Stimulated activated naive CD8-positive, alpha-beta T cell treated with anti-CD3 and anti-CD28 coated beads, Interleukin-15, amount 100 ng/mL, for 72 hours (primary cell): ENCODE measurements around the gene HOXB2.

Experiments used
- ATAC-seq: fragments of 150-1000 bp; cut with Tn5 transposase; 2 replicates; pipeline ENCODE4 v1.10.0; 2021; ENCODE audit warnings: mild to moderate bottlenecking, moderate library complexity
- DNase-seq, 2 donors: peaks; one replicate each; pipeline ENCODE4 v3.0.0; 2021 to 2022
- H3K27ac Mint-ChIP-seq, 2 donors: one replicate each; pipeline ENCODE4 v1.8.0; 2022; ENCODE audit warnings: mild to moderate bottlenecking in 2 of 2, mixed read lengths in 2 of 2, moderate library complexity in 2 of 2
- H3K27me3 Mint-ChIP-seq: one replicate; pipeline ENCODE4 v1.8.0; 2022; ENCODE audit warnings: mixed read lengths
- H3K4me1 Mint-ChIP-seq: one replicate; pipeline ENCODE4 v1.8.0; 2022; ENCODE audit warnings: mild to moderate bottlenecking, mixed read lengths
- H3K4me3 Mint-ChIP-seq, 2 donors: one replicate each; pipeline ENCODE4 v1.8.0; 2022; ENCODE audit warnings: mild to moderate bottlenecking in 2 of 2, mixed read lengths in 2 of 2, moderate library complexity in 1 of 2
- H3K9me3 Mint-ChIP-seq, 2 donors: one replicate each; pipeline ENCODE4 v1.8.0; 2022; ENCODE audit warnings: mixed read lengths in 2 of 2

The HOXB2 gene

GRCh38 chr17:48563867-48564187 lies 18.9 kb upstream of the HOXB2 start:
- Mint-ChIP-seq H3K4me1 (peaks cover 6% of the 10 kb centered on the region), H3K27me3 (peaks cover 30% of the 10 kb centered on the region), H3K4me3 (no peak overlapping the region), H3K9me3 (no peaks in the 10 kb centered on the region), H3K27ac (no peak overlapping the region)
- DNase-seq (no peak), ATAC-seq (no peak)

- peaks cover 2% of the 10 kb centered on the region for H3K4me1 Mint-ChIP-seq
- H3K27me3 Mint-ChIP-seq: peaks cover 34% of the 10 kb centered on the region
- H3K4me3 Mint-ChIP-seq: no peak overlapping the region
- H3K9me3 Mint-ChIP-seq: no peaks in the 10 kb centered on the region
- no peak overlapping the region for H3K27ac Mint-ChIP-seq
- DNase-seq (no peak), ATAC-seq (no peak)
Observed at GRCh38 chr17:48563385-48563838, 18.5 kb upstream of the HOXB2 start.

DNA sequence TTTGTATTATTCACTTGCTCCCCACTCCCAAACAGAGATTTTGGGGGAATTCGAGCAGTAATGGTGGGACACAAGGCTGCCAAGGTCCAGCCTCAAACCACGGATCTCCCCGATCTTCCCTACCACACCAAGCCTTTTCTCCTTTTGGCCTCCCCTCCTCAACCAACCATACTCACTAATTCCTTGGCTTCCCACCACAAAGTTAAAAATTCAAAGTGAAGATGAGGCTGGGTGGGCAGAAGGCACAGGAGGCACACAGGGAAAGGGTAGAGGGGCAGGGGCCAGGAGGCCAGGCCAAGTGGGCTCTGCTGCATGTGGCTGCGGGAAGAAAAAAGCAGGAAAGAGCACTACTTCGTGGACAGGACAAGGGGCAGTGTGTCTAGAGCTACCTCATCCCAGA lies 18.0 kb upstream of the HOXB2 start:
- ATAC-seq (no peak), DNase-seq (no peak)
- no peaks in the 10 kb centered on the region for H3K4me1 Mint-ChIP-seq
- H3K9me3 Mint-ChIP-seq: no peaks in the 10 kb centered on the region
- H3K27ac Mint-ChIP-seq: no peak overlapping the region
- H3K4me3 Mint-ChIP-seq: no peak overlapping the region
- H3K27me3 Mint-ChIP-seq: peaks cover 39% of the 10 kb centered on the region

DNA sequence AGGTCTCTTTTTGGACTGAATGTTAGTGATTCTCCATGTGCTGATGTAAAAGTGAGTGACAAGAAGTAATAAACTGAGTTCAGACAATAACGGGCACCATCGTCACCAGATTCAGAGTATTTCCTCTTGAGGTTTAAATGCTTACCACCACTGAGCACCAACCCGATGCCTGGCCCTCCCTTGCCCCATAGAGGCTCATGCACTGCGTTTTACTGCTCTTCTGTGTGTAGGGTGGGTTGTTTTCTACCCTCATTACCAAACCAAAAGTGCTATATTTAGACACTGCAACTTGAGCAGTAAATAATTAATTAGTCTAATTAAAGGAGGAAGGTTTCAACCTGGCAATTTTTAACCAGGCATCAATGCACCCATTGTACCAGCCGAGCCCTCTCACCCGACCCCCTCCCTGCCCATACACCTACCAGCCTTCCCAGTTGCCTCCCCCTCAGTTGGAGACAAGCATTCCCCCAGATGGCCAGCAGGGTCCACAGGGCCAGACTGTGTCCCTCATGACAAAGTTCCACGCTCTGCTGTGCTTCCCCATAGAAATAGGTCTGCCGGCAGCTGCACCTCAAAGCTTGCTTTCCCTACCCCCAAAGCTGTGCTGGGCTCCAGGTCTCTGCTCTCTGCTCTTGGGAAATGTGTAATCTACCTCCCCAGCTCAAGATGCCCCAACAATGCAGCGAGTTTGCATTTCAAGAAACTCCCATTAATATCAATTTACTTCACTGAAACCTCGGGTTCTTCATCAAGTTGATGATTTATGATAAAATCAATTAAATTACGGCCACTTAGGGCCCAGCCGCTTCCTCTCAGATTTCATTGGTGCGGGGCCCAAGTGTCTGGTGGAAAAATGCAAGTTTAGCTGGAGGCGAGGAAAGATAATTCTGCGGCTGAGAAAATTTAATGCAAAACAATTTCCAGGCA lies 17.2 kb upstream of the HOXB2 start:
- no peak for DNase-seq
- Mint-ChIP-seq H3K4me1 (no peaks in the 10 kb centered on the region), H3K9me3 (no peaks in the 10 kb centered on the region), H3K27me3 (peaks cover 43% of the 10 kb centered on the region), H3K27ac (no peak overlapping the region), H3K4me3 (no peak overlapping the region)
- ATAC-seq: no peak

- H3K27me3 Mint-ChIP-seq: peaks cover 63% of the 10 kb centered on the region
- H3K27ac Mint-ChIP-seq: no peak overlapping the region
- DNase-seq: no peak
- ATAC-seq: no peak
- no peak overlapping the region for H3K4me3 Mint-ChIP-seq
- H3K9me3 Mint-ChIP-seq: no peaks in the 10 kb centered on the region
- peaks cover 10% of the 10 kb centered on the region for H3K4me1 Mint-ChIP-seq
Observed at GRCh38 chr17:48559840-48560817, 15.2 kb upstream of the HOXB2 start.

GRCh38 chr17:48559122-48559839 lies 14.4 kb upstream of the HOXB2 start:
- Mint-ChIP-seq H3K4me1 (peaks cover 18% of the 10 kb centered on the region), H3K9me3 (no peaks in the 10 kb centered on the region), H3K27me3 (peaks cover 72% of the 10 kb centered on the region), H3K27ac (no peak overlapping the region), H3K4me3 (no peak overlapping the region)
- no peak for ATAC-seq
- DNase-seq: no peak

DNA sequence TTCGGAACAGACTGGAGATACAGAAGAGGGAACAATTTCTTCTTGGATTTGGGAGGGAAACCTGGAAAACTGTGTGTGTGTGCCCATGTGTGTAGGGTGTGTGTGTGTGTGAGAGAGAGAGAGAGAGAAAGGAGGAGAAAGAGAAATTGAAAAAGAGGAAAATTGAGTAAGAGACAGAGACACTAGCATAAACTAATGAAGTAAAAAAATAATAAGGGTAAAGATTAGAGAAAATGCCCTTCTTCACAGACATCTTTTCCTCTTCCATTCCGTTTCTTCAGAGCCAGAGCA lies 13.9 kb upstream of the HOXB2 start:
- H3K27me3 Mint-ChIP-seq: peaks cover 77% of the 10 kb centered on the region
- no peaks in the 10 kb centered on the region for H3K9me3 Mint-ChIP-seq
- H3K4me3 Mint-ChIP-seq: no peak overlapping the region
- ATAC-seq (no peak), DNase-seq (no peak)
- H3K27ac Mint-ChIP-seq: no peak overlapping the region
- H3K4me1 Mint-ChIP-seq: peaks cover 19% of the 10 kb centered on the region

DNA sequence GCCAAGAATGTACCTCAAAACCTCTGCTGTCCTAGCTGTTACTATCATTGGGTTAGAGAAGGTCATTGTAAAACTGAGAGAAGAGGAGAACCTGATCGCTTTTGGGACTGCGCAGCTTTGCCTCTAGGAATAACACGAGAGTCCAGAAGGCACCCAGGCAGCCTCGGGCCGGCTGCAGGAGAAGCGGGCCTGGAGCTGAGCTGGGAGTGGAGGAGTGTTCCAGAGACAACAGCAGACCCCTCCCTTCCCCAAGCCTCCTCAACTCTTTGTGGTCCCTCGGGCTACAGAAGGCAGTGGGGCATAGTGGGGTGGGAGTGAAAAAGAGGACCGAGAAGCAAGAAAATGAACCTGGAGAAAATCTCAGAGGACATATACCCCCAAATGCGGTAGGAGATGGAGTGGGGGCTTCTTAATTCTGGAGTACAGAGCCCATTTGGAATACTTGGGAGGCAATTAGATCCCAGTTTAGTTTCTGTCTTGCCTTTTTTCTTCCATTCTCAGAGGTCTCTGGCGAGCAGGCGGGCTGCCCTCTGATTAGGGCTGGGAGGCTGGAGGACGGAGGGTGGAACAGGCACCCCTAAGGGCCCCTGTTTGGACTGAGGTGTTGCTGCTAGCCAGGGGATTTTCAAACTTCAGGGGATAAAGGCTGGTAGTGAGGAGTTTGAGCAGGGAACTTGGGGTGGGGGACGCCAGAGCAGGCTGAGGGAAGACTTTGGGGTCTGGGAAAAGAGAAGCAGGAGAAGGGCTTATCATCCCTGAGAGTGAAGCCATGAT lies 13.3 kb upstream of the HOXB2 start:
- ATAC-seq (no peak), DNase-seq (no peak)
- Mint-ChIP-seq H3K4me3 (no peak overlapping the region), H3K27me3 (peaks cover 74% of the 10 kb centered on the region), H3K27ac (no peak overlapping the region), H3K9me3 (no peaks in the 10 kb centered on the region), H3K4me1 (peaks cover 19% of the 10 kb centered on the region)

GRCh38 chr17:48556576-48557401 lies 11.9 kb upstream of the HOXB2 start:
- Mint-ChIP-seq H3K27ac (no peak overlapping the region), H3K27me3 (peaks cover 67% of the 10 kb centered on the region), H3K4me3 (no peak overlapping the region), H3K4me1 (peaks cover 19% of the 10 kb centered on the region), H3K9me3 (no peaks in the 10 kb centered on the region)
- ATAC-seq (no peak), DNase-seq (no peak)

GRCh38 chr17:48556229-48556575 lies 11.3 kb upstream of the HOXB2 start:
- no peak overlapping the region for H3K27ac Mint-ChIP-seq
- DNase-seq (no peak), ATAC-seq (no peak)
- peaks cover 19% of the 10 kb centered on the region for H3K4me1 Mint-ChIP-seq
- H3K9me3 Mint-ChIP-seq: no peaks in the 10 kb centered on the region
- peaks cover 67% of the 10 kb centered on the region for H3K27me3 Mint-ChIP-seq
- peak overlapping the region; percentile 64 to 68 for H3K4me3 Mint-ChIP-seq

DNA sequence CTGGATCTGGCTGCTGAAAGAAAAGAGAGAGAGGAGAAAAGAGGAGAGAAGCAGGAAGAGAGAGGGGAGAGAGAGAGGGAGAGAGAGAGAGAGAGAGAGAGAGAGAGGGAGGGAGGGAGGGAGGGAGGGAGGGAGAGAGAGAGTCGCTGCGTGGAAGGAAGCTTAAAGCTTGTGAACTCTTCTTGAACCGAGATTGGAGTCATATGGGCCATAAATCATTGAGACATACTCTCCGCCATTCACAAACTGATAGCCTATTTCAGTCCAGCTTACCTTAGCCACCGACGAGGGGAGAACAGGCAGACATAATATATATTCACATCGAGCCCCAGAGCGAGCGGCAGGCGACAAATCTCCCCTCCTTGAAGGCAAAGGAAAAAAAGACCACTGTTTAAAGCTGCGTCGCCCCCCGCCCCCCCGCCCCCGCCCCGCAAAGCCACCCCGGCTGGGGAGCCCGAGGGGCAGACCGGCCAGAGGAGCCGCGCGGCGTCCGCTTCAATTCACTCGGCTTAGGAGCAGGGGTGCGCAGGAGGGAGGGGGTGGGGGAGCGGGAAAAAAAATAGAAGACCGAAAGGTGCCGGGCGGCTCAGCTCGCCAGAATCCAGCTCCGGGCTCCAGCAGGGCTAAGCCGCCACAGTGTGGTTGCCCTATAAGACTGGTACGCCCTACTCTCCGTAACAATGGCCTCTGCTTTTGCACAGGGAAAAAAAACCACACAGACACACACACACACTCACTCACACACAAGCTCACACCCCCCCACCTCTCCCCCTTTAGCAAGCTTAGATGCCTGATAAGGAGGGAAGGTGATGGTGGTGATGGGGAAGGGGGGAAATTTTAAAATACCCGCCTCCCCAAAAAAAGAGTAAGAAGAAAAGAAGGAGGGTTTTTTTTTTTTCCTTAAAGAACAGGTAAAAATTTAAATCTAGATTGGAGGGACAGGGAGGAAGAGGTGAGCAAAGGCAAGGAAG lies 10.6 kb upstream of the HOXB2 start:
- no peak for DNase-seq
- peak overlapping the region; percentile 76 to 92 for H3K4me3 Mint-ChIP-seq
- H3K4me1 Mint-ChIP-seq: peaks cover 19% of the 10 kb centered on the region
- H3K27me3 Mint-ChIP-seq: peaks cover 64% of the 10 kb centered on the region
- peak; percentile 71 for ATAC-seq
- peak overlapping the region in 1 of 2 donors; percentile 92 for H3K27ac Mint-ChIP-seq
- no peaks in the 10 kb centered on the region for H3K9me3 Mint-ChIP-seq

GRCh38 chr17:48554412-48555257 lies 9.7 kb upstream of the HOXB2 start:
- peaks cover 19% of the 10 kb centered on the region for H3K4me1 Mint-ChIP-seq
- peaks cover 55% of the 10 kb centered on the region for H3K27me3 Mint-ChIP-seq
- DNase-seq (no peak), ATAC-seq (no peak)
- peak overlapping the region in 1 of 2 donors; percentile 92 for H3K27ac Mint-ChIP-seq
- no peaks in the 10 kb centered on the region for H3K9me3 Mint-ChIP-seq
- H3K4me3 Mint-ChIP-seq: peak overlapping the region; percentile 76 to 92

DNA sequence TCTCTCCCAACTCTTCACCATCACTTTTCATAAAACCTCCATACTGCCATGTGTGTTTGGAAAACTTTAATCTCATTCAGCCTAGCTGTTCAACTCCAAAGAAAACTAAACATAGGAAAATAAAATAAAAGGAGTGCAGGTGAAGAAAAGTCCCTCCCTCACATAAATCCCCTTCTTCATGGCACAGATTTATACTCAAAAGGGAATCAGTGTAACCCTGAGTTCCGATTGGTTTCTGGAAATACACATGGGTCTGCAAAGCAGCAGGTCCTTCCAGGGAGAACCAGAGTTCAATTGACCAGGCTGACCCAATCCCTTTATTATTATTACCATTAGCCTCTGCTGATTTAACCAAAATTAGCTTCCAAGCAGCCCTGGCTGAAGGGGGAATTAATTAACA lies 8.9 kb upstream of the HOXB2 start:
- Mint-ChIP-seq H3K27me3 (peaks cover 48% of the 10 kb centered on the region), H3K9me3 (no peaks in the 10 kb centered on the region), H3K27ac (no peak overlapping the region), H3K4me3 (no peak overlapping the region), H3K4me1 (peaks cover 19% of the 10 kb centered on the region)
- DNase-seq (no peak), ATAC-seq (no peak)
